Stromal cell of bone marrow (primary cell): ENCODE data around the gene SDK1.
"Not testable (repeated sequence)": the region's sequence is repeated elsewhere in the genome, so short reads cannot be mapped to it uniquely, and the experiment has no call there.

ENCODE experiments used
- DNase-seq: peaks from one replicate; pipeline ENCODE4 v3.0.0-alpha.2; 2012; ENCODE audit warnings: low read depth

The SDK1 gene

DNA sequence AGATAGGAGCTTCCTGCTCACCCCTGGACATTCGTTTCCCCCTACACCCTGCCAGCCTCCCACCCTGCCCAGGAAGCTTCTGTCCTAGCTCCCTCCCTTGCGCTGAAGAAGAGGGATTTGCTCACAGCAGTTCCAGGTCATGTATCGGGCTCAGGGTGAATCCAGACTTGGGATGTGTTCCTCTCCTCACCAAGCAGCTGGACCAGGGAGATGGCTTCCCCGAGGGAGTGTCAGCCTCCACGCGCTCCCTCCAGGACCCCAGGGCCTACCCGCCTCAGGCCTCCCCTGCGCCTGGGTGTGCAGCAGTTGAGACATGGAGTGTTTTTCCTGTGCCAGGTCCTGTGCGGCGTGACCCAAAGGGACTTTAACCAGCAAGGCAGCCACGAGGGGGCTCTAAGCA is 945.5 kb downstream of the SDK1 start:
- DNase-seq, result no peak

DNA sequence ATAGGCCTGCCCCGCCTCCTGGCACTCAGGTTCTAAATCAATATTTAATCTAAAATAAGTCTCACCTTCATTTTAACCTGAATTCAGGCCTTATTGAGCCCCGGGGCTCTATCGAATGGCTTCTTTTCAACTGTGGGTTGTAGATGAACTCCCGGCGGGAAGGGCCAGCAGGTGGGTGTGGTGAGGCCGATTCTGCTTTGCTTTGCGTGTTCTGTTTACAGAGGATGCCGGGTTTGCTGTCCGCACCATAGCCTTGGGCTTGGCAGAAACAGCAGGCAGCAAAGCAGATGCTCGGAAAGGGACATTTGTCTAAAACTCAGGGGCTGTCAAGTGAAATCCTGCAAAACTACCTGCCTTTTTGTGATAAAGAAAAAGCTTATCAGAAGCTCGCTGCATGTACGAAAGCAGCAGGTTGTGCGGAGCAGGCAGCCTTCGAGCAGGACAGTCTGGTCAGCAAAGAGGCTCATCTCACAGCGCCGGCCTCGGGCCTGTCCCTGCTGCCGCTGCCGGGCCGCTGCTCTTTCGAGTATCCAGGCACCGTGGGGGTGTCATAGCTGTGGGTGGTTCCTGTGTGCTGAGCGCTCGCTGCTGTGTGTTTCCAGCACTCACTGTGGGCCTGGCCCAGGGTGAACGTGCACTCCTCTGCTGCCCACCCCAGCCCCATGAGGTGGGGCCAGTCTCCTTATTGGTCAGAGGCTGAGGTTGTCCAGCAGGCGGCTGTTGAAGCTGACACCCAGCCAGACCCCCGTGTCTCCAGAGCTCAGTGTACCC is 946.2 kb downstream of the SDK1 start:
- no peak for DNase-seq

DNA sequence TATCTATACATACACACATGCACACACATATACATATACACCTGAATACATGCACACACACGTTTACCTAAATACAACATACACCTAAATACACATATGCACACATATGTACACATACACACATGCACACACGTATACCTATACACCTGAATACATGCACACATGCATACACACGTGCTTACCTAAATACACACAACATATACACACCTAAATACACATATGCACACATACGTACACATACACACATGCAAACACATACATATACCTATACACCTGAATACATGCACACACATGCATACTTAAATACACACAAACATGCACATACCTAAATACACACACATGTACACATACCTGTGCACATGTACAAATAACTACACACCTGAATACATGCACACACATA is 947.2 kb downstream of the SDK1 start:
- no peak for DNase-seq

DNA sequence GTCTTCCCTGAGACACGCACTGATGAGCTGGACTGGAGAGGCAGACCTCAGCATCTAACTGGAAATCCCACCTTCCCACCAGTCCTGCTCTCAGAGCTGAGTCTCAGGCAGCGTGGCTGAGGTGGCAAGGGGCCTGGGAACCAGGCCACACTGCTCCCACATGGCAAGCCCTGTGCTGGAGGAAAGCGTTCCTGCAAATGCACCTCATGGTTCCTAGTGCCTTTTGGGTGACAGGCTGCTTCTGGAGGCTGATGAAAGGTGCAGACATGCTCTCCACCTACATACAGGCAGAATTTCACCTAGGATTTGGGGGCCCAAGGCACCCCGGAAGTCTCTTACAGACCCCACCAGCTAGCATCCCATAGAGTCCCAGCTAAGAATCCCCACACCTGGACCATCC is 948.2 kb downstream of the SDK1 start:
- no peak for DNase-seq

DNA sequence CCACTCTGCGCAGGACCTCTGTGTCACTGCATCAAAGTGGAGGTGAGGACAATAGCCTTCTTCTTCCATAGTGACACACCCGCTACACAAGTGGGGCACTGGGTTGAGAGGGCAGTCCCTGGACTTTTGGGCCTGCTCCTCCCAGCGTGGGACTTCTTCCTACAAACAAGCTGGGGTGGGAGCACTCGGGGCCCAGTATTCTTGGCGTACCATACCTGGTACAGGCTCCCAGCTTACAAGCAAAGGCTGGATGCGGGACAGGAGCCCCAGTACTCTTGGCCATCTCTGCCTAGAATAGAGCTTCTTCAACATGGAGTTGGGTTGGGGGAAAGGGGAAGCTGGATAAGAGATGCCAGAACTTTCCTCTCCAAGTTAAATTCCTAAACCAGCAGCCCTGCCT is 954.3 kb downstream of the SDK1 start:
- no peak for DNase-seq

DNA sequence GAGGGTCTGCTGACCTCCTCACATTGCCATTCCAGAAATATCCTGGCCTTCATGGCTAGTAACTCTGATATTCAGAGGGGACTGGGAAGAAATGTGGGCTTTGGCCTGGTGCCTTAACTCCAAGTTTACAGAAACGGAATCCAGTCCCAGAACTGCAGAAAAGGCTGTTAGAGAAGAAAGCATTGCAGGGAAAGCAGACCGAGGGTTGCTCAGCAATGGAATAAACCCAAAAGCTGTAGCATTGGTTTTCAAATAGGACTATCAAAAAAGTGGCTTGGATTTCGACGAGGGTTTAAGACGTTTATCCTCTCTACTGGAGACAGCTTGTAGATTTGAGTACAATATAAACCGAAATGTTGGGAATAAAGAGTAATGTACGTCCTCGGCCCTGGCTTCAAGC is 955.2 kb downstream of the SDK1 start:
- DNase-seq, result no peak

DNA sequence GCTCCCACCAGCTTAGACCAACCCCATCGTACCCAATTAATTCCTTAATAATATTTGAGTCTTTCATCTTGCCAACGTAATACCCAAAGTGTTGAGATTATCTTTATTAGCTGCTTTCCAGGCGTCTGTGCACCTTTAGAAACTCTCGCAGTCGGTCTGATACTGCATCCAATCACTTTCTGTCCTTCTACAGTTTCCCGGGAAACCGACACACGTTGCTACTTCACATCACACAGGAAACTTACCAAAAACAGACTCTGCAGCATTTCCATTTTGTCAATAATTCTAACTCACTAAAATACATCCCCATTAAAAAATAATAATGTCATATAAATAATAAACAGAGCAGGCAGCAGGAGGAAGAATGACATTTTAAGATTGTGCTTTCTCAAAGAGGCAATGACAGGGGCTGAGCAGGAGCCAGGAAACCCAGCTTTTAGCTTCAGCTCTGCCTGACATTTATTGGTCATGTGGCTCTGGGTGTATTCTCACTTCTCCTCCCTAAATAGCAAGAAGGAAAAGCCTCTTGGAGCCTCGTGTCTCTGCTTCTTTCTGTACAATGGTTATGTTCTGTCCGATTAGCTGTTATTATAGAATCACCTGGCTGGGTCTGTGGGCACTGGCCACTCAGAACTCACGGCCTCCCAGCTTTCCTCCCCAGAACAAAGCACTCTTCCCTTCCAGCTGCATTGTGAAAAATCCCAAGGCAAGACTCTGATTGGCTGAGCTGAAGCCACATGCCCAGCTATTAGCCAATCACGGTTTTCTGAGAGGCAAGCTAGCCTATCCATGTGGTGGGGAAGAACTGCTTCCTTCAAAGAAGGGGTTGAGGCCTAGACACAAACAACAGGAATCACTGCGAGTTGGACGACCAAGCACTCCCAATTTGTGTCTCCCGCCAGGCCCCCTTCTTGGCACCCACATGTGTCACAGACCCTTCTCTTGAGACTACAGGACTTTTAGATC is 956.4 kb downstream of the SDK1 start:
- DNase-seq, result no peak

DNA sequence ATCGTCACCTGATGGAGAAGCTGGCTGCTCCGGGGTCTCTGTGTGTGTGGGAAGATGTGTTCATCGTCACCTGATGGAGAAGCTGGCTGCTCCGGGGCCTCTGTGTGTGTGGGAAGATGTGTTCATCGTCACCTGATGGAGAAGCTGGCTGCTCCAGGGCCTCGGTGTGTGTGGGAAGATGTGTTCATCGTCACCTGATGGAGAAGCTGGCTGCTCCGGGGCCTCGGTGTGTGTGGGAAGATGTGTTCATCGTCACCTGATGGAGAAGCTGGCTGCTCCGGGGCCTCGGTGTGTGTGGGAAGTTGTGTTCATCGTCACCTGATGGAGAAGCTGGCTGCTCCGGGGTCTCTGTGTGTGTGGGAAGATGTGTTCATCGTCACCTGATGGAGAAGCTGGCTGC is 959.1 kb downstream of the SDK1 start:
- DNase-seq, result not testable (repeated sequence)

DNA sequence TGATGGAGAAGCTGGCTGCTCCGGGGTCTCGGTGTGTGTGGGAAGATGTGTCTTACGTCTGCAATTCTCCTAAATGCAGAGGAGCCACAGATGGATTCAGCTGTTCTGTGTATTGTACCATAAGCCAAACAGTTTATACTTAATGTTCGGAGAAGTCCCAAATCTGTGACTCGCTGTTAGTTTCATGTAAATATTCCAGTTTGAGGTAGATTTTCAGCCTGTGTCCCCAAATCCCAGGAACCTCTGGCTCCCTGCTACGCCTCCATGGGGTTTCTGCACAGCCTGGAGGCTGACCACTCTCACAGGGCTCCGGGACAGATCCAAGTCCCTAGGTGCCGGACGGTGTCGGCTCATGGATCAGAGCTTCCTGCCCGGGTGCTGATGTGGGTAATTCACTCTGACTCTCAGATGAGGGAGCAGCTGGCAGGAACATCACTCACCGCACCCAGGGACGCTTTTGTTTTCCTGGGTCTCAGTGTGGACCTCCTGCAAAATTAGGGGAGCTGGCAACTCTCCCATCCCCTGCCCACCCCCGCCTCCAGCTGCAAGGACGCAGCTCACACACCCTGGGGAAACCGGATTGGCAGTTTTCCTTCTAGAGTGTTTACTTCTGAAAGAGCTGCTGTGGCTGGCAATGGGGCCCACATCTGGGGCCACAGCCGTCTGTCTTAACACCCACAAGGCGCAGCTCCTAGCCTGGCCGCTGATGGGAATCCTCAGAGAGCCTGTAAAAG is 960.0 kb downstream of the SDK1 start:
- DNase-seq, result no peak

GRCh38 chr7:4261601-4261960 is 960.5 kb downstream of the SDK1 start:
- no peak for DNase-seq

DNA sequence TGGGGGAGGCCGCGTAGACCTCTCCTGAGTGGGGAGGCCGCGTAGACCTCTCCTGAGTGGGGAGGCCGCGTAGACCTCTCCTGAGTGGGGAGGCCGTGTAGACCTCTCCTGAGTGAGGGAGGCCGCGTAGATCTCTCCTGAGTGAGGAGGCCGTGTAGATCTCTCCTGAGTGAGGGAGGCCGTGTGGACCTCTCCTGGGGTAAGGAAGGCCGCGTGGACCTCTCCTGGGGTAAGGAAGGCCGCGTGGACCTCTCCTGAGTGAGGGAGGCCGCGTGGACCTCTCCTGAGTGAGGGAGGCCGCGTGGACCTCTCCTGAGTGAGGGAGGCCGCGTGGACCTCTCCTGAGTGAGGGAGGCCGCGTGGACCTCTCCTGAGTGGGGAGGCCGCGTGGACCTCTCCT is 963.2 kb downstream of the SDK1 start:
- not testable (repeated sequence) for DNase-seq

- DNase-seq, result no peak
Measured at GRCh38 chr7:4265066-4265465, 964.0 kb downstream of the SDK1 start.

- DNase-seq, result no peak
Measured at GRCh38 chr7:4265676-4266075, 964.6 kb downstream of the SDK1 start.

- no peak for DNase-seq
Measured at GRCh38 chr7:4266270-4267040, 965.4 kb downstream of the SDK1 start.

DNA sequence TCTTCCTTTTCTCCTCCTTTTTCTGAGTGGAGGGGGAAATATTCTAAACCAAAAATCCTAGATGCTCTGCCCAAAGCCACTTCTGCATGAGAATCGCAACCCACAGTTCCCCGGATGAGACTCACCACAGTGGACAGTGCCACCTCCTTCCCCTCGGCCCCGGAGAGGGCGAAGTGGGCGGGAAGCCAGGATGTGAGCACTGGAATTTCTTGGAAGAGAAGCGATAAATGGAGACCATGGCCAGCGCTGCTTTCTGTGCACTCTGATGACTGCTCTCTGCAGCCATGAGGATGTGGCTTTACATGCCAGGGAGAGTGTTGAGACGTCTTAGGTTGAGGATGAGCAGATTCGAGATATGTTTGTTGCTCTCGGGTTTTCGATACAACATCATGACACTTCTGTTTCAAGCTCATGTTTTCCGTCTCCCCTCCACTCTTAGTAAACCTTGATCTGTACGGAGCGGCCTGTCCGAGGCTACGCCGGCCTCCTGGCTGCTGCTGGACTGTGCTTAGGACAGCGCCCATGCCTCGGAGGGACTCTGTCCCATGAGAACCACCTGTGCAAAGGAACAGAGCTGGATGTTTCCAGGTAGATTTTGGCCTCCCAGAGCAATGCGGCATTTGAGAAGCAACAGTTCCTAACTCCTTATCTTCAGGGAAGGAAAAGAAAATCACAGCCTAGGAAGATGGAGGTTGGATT is 966.4 kb downstream of the SDK1 start:
- DNase-seq, result no peak

- DNase-seq, result no peak
Measured at GRCh38 chr7:4268040-4268965, 967.3 kb downstream of the SDK1 start.

DNA sequence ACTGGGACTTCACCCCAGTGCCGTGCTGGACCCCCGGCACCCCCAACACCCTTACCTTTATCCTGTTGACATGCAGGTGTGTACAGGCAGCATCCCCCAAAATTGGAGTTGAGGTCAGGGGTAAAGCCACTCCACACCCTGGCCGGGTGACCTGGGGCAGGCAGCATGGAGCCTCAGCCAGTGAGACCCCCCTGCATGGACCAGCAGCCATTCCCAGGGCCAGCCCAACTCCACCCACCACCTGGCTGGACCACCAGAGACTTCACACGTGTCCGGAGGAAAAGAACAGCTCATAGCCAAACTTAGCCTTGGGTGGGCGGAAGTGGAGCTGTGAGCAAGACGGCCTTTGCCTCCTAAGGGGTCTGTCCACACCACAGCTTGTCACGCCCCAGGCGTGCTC is 968.0 kb downstream of the SDK1 start:
- no peak for DNase-seq

DNA sequence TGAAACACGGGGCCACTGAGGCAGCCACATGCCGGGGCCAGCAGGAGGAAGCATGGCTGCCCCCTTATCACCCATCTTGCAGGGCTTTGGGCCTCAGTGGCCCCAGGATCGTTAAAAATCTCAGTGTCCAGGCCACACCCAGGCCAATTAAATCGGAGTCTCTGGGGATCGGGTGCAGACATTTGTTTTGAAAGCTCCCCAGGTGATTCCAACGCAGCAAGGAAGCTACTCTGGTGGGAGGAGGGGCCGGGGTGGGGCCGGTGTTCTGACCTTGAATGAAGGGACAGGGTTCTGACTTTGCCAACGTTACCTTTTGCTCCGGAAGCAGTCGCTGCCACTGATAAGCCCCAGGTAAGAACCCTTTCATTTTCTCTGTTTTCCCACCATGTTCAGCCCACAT is 968.7 kb downstream of the SDK1 start:
- DNase-seq, result no peak

- no peak for DNase-seq
Measured at GRCh38 chr7:4270268-4270667, 969.2 kb downstream of the SDK1 start.
